Upper lobe of left lung (tissue), 4 donors: ENCODE data around the gene MCHR2.

ENCODE experiments used
- CTCF ChIP-seq, 6 experiments: fragments of 450-650 bp in 4 of 6; fragments of 200-600 bp in 2 of 6; sonication (generic) in 2 of 6; IDR thresholded peaks; one replicate each; pipeline ENCODE4 v1.5.1; 2016 to 2019; ENCODE audit warnings: antibody characterized with exemption in 6 of 6
- POLR2A ChIP-seq, 4 donors: fragments of 450-650 bp; IDR thresholded peaks; one replicate each; pipeline ENCODE4 v1.5.1; 2016 to 2017; ENCODE audit warnings: antibody characterized with exemption in 4 of 4, mild to moderate bottlenecking in 2 of 4

DNA sequence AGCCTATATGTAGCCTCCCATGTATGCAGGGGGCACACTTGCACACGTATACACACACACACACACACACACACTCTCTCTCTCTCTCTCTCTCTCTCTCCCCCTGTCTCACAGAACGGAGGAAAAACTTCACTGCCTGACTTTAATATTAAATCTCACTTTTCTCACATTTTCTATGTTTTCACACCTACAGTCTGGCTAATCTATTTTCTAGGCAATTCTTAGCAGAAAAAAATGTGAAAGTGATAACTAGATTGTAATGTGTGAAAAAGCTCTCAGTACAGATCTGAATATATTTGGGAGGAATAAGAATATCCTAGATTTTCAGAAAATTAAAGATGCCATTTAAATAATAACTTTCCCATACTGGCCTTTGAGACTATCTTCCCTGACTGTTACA is 120.9 kb downstream of the MCHR2 start:
- TF ChIP-seq CTCF (IDR thresholded peaks at IDR 0.05) (no peak), POLR2A (IDR thresholded peaks at IDR 0.05) (no peak)
